Measurements from ENCODE around the gene ATOX1. TPM values are rescaled to one million over a fixed set of nuclear protein-coding genes. Genes with fewer than 3 reads are reported as not detected.

The ATOX1 gene
- total and polyA plus RNA-seq, 9 of the 15 experiments (the other 6 are each of a cell fraction or from before 2014, with no cell fraction given): 59.2 to 318 (median 86.2) TPM

DNA sequence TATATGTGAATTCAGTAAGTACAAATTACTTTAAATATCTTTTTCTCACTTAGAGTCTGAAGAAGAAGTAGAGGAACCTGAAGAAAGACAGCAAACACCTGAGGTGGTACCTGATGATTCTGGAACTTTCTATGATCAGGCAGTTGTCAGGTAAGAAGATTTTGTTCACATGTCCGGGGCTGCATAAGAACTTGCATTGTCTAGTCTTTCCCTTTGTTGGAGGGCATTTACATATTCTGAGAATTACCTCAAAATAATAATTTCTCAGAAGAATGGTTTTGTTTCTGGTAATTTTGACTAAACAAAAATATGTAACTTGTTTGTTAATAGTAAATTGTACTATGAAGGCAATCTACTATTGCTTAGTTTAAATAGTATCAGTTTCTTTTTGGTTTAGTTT, 37.0 kb upstream of the ATOX1 start (continued):
- TF ChIP-seq, protein P1, sequence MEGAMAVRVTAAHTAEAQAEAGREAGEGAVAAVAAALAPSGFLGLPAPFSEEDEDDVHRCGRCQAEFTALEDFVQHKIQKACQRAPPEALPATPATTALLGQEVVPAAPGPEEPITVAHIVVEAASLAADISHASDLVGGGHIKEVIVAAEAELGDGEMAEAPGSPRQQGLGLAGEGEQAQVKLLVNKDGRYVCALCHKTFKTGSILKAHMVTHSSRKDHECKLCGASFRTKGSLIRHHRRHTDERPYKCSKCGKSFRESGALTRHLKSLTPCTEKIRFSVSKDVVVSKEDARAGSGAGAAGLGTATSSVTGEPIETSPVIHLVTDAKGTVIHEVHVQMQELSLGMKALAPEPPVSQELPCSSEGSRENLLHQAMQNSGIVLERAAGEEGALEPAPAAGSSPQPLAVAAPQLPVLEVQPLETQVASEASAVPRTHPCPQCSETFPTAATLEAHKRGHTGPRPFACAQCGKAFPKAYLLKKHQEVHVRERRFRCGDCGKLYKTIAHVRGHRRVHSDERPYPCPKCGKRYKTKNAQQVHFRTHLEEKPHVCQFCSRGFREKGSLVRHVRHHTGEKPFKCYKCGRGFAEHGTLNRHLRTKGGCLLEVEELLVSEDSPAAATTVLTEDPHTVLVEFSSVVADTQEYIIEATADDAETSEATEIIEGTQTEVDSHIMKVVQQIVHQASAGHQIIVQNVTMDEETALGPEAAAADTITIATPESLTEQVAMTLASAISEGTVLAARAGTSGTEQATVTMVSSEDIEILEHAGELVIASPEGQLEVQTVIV (CRISPR knock-in tag; IDR thresholded peaks at IDR 0.05; ENCODE audit: borderline replicate concordance): no peak
- TF ChIP-seq TBL1XR1 (IDR thresholded peaks at IDR 0.05; ENCODE audit: low read length in 2 of 2) (no peak), ZNF133 (CRISPR knock-in tag; IDR thresholded peaks at IDR 0.05) (no peak), DNMT1 (IDR thresholded peaks at IDR 0.05) (no peak), BRD9 (IDR thresholded peaks at IDR 0.05; ENCODE audit: low read depth, partially characterized antibody) (no peak), ZBTB17 (CRISPR knock-in tag; IDR thresholded peaks at IDR 0.05) (no peak)
- TF ChIP-seq, protein P2, sequence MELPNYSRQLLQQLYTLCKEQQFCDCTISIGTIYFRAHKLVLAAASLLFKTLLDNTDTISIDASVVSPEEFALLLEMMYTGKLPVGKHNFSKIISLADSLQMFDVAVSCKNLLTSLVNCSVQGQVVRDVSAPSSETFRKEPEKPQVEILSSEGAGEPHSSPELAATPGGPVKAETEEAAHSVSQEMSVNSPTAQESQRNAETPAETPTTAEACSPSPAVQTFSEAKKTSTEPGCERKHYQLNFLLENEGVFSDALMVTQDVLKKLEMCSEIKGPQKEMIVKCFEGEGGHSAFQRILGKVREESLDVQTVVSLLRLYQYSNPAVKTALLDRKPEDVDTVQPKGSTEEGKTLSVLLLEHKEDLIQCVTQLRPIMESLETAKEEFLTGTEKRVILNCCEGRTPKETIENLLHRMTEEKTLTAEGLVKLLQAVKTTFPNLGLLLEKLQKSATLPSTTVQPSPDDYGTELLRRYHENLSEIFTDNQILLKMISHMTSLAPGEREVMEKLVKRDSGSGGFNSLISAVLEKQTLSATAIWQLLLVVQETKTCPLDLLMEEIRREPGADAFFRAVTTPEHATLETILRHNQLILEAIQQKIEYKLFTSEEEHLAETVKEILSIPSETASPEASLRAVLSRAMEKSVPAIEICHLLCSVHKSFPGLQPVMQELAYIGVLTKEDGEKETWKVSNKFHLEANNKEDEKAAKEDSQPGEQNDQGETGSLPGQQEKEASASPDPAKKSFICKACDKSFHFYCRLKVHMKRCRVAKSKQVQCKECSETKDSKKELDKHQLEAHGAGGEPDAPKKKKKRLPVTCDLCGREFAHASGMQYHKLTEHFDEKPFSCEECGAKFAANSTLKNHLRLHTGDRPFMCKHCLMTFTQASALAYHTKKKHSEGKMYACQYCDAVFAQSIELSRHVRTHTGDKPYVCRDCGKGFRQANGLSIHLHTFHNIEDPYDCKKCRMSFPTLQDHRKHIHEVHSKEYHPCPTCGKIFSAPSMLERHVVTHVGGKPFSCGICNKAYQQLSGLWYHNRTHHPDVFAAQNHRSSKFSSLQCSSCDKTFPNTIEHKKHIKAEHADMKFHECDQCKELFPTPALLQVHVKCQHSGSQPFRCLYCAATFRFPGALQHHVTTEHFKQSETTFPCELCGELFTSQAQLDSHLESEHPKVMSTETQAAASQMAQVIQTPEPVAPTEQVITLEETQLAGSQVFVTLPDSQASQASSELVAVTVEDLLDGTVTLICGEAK (IDR thresholded peaks at IDR 0.05): no peak
- TF ChIP-seq, protein P2 (CRISPR knock-in tag; IDR thresholded peaks at IDR 0.05): no peak
- TF ChIP-seq, protein P3, sequence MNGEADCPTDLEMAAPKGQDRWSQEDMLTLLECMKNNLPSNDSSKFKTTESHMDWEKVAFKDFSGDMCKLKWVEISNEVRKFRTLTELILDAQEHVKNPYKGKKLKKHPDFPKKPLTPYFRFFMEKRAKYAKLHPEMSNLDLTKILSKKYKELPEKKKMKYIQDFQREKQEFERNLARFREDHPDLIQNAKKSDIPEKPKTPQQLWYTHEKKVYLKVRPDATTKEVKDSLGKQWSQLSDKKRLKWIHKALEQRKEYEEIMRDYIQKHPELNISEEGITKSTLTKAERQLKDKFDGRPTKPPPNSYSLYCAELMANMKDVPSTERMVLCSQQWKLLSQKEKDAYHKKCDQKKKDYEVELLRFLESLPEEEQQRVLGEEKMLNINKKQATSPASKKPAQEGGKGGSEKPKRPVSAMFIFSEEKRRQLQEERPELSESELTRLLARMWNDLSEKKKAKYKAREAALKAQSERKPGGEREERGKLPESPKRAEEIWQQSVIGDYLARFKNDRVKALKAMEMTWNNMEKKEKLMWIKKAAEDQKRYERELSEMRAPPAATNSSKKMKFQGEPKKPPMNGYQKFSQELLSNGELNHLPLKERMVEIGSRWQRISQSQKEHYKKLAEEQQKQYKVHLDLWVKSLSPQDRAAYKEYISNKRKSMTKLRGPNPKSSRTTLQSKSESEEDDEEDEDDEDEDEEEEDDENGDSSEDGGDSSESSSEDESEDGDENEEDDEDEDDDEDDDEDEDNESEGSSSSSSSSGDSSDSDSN (IDR thresholded peaks at IDR 0.05; ENCODE audit: borderline replicate concordance in 1 of 2, low read depth in 2 of 2, low read length in 2 of 2): no peak
- TF ChIP-seq, protein P4, sequence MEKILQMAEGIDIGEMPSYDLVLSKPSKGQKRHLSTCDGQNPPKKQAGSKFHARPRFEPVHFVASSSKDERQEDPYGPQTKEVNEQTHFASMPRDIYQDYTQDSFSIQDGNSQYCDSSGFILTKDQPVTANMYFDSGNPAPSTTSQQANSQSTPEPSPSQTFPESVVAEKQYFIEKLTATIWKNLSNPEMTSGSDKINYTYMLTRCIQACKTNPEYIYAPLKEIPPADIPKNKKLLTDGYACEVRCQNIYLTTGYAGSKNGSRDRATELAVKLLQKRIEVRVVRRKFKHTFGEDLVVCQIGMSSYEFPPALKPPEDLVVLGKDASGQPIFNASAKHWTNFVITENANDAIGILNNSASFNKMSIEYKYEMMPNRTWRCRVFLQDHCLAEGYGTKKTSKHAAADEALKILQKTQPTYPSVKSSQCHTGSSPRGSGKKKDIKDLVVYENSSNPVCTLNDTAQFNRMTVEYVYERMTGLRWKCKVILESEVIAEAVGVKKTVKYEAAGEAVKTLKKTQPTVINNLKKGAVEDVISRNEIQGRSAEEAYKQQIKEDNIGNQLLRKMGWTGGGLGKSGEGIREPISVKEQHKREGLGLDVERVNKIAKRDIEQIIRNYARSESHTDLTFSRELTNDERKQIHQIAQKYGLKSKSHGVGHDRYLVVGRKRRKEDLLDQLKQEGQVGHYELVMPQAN (IDR thresholded peaks at IDR 0.05; ENCODE audit: borderline replicate concordance): no peak
